ENCODE results near the gene TLCD5.

DNA sequence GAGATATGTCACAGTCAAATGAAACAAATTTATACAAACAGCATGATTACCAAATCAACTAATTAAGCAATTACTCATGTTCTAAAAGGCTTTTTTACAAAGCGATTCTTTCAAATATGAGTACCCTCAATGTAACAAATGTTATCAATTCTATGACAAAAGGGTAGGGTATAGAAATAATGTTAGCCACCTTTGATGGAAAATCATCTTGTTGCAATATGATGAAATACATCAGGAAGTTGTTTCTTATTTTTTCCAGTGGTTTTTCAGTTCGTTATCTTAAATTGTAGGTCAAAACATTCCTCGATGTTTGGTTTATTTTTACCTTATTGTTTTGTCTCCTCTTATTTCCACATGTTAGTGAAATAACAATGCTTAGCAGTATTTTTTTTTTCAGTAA is 17.6 kb downstream of the TLCD5 start:
- TF ChIP-seq POLR2A (IDR thresholded peaks at IDR 0.05): no peak
- TF ChIP-seq, protein P1, sequence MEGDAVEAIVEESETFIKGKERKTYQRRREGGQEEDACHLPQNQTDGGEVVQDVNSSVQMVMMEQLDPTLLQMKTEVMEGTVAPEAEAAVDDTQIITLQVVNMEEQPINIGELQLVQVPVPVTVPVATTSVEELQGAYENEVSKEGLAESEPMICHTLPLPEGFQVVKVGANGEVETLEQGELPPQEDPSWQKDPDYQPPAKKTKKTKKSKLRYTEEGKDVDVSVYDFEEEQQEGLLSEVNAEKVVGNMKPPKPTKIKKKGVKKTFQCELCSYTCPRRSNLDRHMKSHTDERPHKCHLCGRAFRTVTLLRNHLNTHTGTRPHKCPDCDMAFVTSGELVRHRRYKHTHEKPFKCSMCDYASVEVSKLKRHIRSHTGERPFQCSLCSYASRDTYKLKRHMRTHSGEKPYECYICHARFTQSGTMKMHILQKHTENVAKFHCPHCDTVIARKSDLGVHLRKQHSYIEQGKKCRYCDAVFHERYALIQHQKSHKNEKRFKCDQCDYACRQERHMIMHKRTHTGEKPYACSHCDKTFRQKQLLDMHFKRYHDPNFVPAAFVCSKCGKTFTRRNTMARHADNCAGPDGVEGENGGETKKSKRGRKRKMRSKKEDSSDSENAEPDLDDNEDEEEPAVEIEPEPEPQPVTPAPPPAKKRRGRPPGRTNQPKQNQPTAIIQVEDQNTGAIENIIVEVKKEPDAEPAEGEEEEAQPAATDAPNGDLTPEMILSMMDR (IDR thresholded peaks at IDR 0.05): no peak

Measured in stomach (tissue), 4 donors.